LNCAP (cell line): ENCODE measurements around the gene TAS2R41.

ENCODE experiments used
- TF ChIP-seq, protein P1 (sequence below): fragments of 450-650 bp; IDR thresholded peaks from 2 replicates; pipeline ENCODE4 v1.5.1; 2017; ENCODE audit warnings: mild to moderate bottlenecking

Gene TAS2R41

DNA sequence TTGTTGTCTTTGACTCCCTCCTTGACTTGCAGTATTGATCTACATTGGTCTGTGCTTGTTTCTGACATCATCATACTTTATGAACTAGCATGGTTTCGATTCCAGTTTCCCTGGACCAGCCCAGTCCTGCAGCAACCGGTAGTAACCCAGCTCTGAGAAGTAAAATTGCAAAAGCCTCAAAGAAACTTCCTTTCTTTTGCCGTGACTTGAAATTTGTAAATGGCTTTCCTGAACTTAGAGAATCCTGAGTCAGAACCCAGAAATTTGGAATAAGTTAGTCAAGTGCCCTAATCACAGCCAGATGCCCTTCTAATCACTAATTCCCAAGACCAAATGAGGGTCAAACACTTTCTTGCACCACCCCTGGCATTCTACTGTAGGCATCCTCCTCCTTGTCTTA, 19.4 kb upstream of the TAS2R41 start:
- TF ChIP-seq, protein P1, sequence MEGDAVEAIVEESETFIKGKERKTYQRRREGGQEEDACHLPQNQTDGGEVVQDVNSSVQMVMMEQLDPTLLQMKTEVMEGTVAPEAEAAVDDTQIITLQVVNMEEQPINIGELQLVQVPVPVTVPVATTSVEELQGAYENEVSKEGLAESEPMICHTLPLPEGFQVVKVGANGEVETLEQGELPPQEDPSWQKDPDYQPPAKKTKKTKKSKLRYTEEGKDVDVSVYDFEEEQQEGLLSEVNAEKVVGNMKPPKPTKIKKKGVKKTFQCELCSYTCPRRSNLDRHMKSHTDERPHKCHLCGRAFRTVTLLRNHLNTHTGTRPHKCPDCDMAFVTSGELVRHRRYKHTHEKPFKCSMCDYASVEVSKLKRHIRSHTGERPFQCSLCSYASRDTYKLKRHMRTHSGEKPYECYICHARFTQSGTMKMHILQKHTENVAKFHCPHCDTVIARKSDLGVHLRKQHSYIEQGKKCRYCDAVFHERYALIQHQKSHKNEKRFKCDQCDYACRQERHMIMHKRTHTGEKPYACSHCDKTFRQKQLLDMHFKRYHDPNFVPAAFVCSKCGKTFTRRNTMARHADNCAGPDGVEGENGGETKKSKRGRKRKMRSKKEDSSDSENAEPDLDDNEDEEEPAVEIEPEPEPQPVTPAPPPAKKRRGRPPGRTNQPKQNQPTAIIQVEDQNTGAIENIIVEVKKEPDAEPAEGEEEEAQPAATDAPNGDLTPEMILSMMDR = no peak

DNA sequence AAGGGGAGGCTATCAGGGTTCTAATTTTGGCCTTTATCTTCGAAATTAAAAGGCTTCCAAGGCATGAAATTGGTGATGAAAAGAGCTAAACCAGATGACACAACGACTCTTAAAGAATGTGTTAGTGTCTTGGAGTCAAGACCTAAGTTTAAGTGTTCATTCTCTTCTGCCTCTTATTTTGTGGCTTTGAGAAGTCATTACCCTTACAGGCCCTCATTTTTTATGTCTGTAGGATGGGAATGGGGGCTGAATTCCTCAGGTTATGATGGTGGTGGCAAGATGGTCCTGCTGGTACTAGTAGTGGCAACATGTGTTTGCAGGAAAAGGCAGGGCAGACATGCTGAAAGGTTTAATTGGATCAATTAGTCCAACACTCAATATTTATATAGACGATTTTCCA, 19.0 kb upstream of the TAS2R41 start:
- TF ChIP-seq, protein P1 = no peak

DNA sequence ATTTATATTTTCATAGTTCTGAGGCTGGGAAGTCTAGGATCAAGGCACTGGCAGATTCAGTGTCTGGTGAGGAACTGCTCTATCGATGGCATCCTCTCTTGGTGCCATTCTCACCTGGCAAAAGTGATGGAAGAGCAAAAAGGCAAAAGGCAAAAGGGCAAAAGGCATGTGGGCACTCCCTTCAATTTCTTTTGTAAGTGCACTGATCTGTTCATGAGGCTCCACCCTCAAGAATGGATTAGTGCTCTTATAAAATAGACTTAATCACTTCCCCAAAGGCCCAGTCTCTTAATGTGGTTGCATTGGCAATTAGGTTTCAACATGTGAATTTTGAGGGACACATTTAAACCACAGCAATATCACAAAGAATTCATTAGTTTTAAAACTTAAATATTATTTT, 18.3 kb upstream of the TAS2R41 start:
- TF ChIP-seq, protein P1 = no peak

DNA sequence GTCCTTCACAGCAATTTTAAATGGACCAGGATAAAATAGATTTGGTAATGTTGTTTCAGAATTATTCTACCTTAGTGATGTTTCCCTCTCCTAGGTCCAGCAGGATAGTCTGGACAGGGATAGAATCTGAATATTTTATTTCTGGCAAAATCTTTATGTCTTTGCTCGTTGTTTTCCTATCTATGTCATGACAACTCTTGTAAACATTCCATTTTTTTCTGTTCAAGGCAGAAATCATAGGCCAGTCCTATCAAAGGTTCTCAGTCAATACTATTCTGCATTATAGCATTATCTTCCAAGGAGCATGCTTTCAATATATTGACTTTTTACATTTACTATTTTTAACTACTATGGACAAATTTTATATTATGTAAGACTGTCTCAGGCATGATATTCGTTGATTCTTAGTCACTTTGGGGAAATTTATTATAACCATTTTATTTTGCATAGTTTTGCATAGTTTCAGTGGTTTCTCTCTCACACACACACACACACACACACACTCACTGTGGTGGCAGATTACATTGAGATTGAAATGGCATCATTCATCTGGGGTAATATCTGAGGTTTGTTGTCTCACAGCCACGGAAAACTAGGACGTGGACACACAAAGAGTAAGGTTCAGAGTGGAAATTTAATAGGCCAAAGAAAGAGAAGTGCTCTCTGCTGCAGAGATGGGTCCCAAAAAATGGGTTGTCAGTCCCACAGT, 17.2 kb upstream of the TAS2R41 start:
- TF ChIP-seq, protein P1 = no peak

DNA sequence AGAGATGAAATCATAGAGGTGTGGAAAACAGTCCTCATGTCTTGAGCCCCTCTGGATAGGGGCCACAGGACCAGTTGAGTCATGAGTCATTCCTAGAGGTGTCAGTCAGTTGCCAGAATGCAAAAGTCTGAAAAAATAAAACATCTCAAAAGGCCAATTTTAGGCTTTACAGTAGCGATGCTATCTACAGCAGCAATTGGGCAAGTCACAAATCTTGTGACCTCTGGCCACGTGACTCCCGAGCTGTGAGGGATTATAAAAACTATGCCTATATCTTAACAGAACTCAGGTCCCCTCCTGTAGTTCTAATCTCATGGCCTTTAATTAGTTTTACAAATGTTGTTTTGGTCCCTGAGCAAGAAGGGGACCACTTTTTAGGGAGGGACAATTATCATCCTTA, 15.6 kb upstream of the TAS2R41 start:
- TF ChIP-seq, protein P1 = no peak

DNA sequence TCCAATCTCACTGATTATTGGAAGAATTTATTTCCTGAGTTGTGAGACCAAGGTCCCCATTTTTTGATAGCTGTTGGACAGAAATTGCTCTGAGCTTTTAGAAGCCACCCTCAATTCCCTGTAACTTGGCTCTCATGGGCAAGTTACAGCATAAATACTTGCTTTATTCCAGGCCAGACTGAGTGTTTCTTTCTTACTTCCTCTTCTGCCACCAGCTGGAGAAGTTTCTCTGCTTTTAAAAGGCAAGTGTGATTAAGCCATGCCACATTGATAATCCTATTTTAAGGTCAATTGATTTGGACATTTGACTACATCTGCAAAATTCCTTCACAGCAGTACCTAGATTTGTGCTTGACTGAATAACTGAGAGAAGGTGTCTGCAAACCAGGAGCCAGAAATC, 14.1 kb upstream of the TAS2R41 start:
- TF ChIP-seq, protein P1 = no peak

DNA sequence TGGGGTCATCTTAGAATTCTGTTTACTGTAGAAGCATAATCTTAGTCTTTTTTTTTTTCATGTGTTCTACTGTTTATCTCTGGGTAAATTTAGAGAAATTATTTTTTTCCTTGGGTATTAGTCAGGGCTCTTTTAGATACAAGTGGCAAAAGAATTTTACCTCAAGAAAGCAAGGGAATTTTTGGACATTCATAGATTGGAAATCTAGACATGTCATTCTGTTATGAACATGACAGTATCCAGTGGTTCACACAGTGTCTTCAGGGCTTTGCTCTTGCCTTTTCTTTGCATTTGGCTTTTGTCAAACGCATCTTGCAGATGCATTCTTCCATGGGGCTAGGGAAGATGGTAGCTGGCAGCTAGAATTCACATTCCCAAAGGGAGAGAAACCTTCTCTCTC, 13.7 kb upstream of the TAS2R41 start:
- TF ChIP-seq, protein P1 = no peak

DNA sequence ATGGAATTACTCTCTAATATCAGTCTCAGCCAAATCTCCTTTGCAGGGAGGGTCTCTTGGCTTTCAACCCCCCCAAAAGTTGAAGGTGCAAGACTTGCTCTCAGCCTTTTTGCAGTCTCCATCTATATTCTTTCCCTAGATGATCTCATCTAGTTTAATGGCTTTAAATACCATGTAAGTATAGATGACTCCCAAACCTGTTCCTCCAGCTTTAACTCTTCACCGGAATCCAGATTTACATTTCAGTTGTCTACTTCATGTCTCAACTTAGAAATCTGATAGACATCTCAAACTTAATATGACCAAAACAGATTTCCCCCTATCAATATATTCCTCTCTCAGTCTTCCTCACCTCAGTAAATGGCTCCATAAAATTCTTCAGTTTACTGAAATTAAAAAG, 9.9 kb upstream of the TAS2R41 start:
- TF ChIP-seq, protein P1 = no peak
